ENCODE results near the gene LRP1B.

Gene LRP1B

GRCh38 chr2:141113301-141113700 lies 1017.5 kb downstream of the LRP1B start:
- Histone ChIP-seq H3K36me3 (ENCODE audit: control insufficient read depth, insufficient read depth, low read length) (no peaks in the 10 kb centered on the region), H3K27ac (ENCODE audit: insufficient read depth, low read length, poor library complexity, severe bottlenecking) (no peak overlapping the region), H3K4me1 (ENCODE audit: control insufficient read depth, insufficient read depth, low read length, poor library complexity, severe bottlenecking) (no peaks in the 10 kb centered on the region), H3K27me3 (replicated peaks; ENCODE audit: control insufficient read depth, insufficient read depth, low read length, poor library complexity, severe bottlenecking) (no peaks in the 10 kb centered on the region), H3K4me3 (ENCODE audit: insufficient read depth, low read depth, low read length, poor library complexity, severe bottlenecking) (no peak overlapping the region), H3K9me3 (ENCODE audit: control insufficient read depth, low read length) (no peaks in the 10 kb centered on the region)
- no peak for DNase-seq

- Histone ChIP-seq H3K36me3 (ENCODE audit: control insufficient read depth, insufficient read depth, low read length) (no peaks in the 10 kb centered on the region), H3K27ac (ENCODE audit: insufficient read depth, low read length, poor library complexity, severe bottlenecking) (no peak overlapping the region)
- no peak for DNase-seq
These were observed 1021.2 kb downstream of the LRP1B start for GRCh38 chr2:141109633-141110032.

GRCh38 chr2:141105763-141106162 lies 1025.1 kb downstream of the LRP1B start:
- H3K36me3 ChIP-seq (ENCODE audit: control insufficient read depth, insufficient read depth, low read length): no peaks in the 10 kb centered on the region
- H3K27ac ChIP-seq (ENCODE audit: insufficient read depth, low read length, poor library complexity, severe bottlenecking): no peak overlapping the region
- no peaks in the 10 kb centered on the region for H3K4me1 ChIP-seq (ENCODE audit: control insufficient read depth, insufficient read depth, low read length, poor library complexity, severe bottlenecking)
- H3K4me3 ChIP-seq (ENCODE audit: insufficient read depth, low read depth, low read length, poor library complexity, severe bottlenecking): no peak overlapping the region
- no peaks in the 10 kb centered on the region for H3K9me3 ChIP-seq (ENCODE audit: control insufficient read depth, low read length)
- no peaks in the 10 kb centered on the region for H3K27me3 ChIP-seq (replicated peaks; ENCODE audit: control insufficient read depth, insufficient read depth, low read length, poor library complexity, severe bottlenecking)
- no peak for DNase-seq

More at GRCh38 chr2:141109633-141110032, 1021.2 kb downstream of the LRP1B start:
- H3K27me3 ChIP-seq (replicated peaks; ENCODE audit: control insufficient read depth, insufficient read depth, low read length, poor library complexity, severe bottlenecking): no peaks in the 10 kb centered on the region
- no peak overlapping the region for H3K4me3 ChIP-seq (ENCODE audit: insufficient read depth, low read depth, low read length, poor library complexity, severe bottlenecking)
- no peaks in the 10 kb centered on the region for H3K9me3 ChIP-seq (ENCODE audit: control insufficient read depth, low read length)
- no peaks in the 10 kb centered on the region for H3K4me1 ChIP-seq (ENCODE audit: control insufficient read depth, insufficient read depth, low read length, poor library complexity, severe bottlenecking)

- DNase-seq: no peak
- H3K4me3 ChIP-seq (ENCODE audit: insufficient read depth, low read depth, low read length, poor library complexity, severe bottlenecking): no peak overlapping the region
- no peaks in the 10 kb centered on the region for H3K36me3 ChIP-seq (ENCODE audit: control insufficient read depth, insufficient read depth, low read length)
- no peak overlapping the region for H3K27ac ChIP-seq (ENCODE audit: insufficient read depth, low read length, poor library complexity, severe bottlenecking)
- no peaks in the 10 kb centered on the region for H3K4me1 ChIP-seq (ENCODE audit: control insufficient read depth, insufficient read depth, low read length, poor library complexity, severe bottlenecking)
- no peaks in the 10 kb centered on the region for H3K27me3 ChIP-seq (replicated peaks; ENCODE audit: control insufficient read depth, insufficient read depth, low read length, poor library complexity, severe bottlenecking)
- no peaks in the 10 kb centered on the region for H3K9me3 ChIP-seq (ENCODE audit: control insufficient read depth, low read length)
These were observed 1027.6 kb downstream of the LRP1B start for GRCh38 chr2:141103216-141103615.

- no peaks in the 10 kb centered on the region for H3K4me1 ChIP-seq (ENCODE audit: control insufficient read depth, insufficient read depth, low read length, poor library complexity, severe bottlenecking)
- no peaks in the 10 kb centered on the region for H3K9me3 ChIP-seq (ENCODE audit: control insufficient read depth, low read length)
- H3K4me3 ChIP-seq (ENCODE audit: insufficient read depth, low read depth, low read length, poor library complexity, severe bottlenecking): no peak overlapping the region
- H3K27ac ChIP-seq (ENCODE audit: insufficient read depth, low read length, poor library complexity, severe bottlenecking): no peak overlapping the region
- H3K36me3 ChIP-seq (ENCODE audit: control insufficient read depth, insufficient read depth, low read length): no peaks in the 10 kb centered on the region
- no peaks in the 10 kb centered on the region for H3K27me3 ChIP-seq (replicated peaks; ENCODE audit: control insufficient read depth, insufficient read depth, low read length, poor library complexity, severe bottlenecking)
- no peak for DNase-seq
These were observed 1051.6 kb downstream of the LRP1B start for GRCh38 chr2:141079231-141079630.

GRCh38 chr2:141075753-141076152 lies 1055.1 kb downstream of the LRP1B start:
- Histone ChIP-seq H3K27me3 (replicated peaks; ENCODE audit: control insufficient read depth, insufficient read depth, low read length, poor library complexity, severe bottlenecking) (no peaks in the 10 kb centered on the region), H3K36me3 (ENCODE audit: control insufficient read depth, insufficient read depth, low read length) (no peaks in the 10 kb centered on the region), H3K27ac (ENCODE audit: insufficient read depth, low read length, poor library complexity, severe bottlenecking) (no peak overlapping the region), H3K9me3 (ENCODE audit: control insufficient read depth, low read length) (no peaks in the 10 kb centered on the region), H3K4me3 (ENCODE audit: insufficient read depth, low read depth, low read length, poor library complexity, severe bottlenecking) (no peak overlapping the region), H3K4me1 (ENCODE audit: control insufficient read depth, insufficient read depth, low read length, poor library complexity, severe bottlenecking) (no peaks in the 10 kb centered on the region)
- DNase-seq: no peak

- H3K4me1 ChIP-seq (ENCODE audit: control insufficient read depth, insufficient read depth, low read length, poor library complexity, severe bottlenecking): no peaks in the 10 kb centered on the region
- H3K4me3 ChIP-seq (ENCODE audit: insufficient read depth, low read depth, low read length, poor library complexity, severe bottlenecking): no peak overlapping the region
- H3K9me3 ChIP-seq (ENCODE audit: control insufficient read depth, low read length): no peaks in the 10 kb centered on the region
- DNase-seq: no peak
- H3K27me3 ChIP-seq (replicated peaks; ENCODE audit: control insufficient read depth, insufficient read depth, low read length, poor library complexity, severe bottlenecking): no peaks in the 10 kb centered on the region
- H3K36me3 ChIP-seq (ENCODE audit: control insufficient read depth, insufficient read depth, low read length): no peaks in the 10 kb centered on the region
- no peak overlapping the region for H3K27ac ChIP-seq (ENCODE audit: insufficient read depth, low read length, poor library complexity, severe bottlenecking)
These were observed 1062.6 kb downstream of the LRP1B start for GRCh38 chr2:141068053-141068682.

GRCh38 chr2:141065042-141065441 lies 1065.8 kb downstream of the LRP1B start:
- Histone ChIP-seq H3K9me3 (ENCODE audit: control insufficient read depth, low read length) (no peaks in the 10 kb centered on the region), H3K4me3 (ENCODE audit: insufficient read depth, low read depth, low read length, poor library complexity, severe bottlenecking) (no peak overlapping the region), H3K27me3 (replicated peaks; ENCODE audit: control insufficient read depth, insufficient read depth, low read length, poor library complexity, severe bottlenecking) (no peaks in the 10 kb centered on the region), H3K27ac (ENCODE audit: insufficient read depth, low read length, poor library complexity, severe bottlenecking) (no peak overlapping the region), H3K4me1 (ENCODE audit: control insufficient read depth, insufficient read depth, low read length, poor library complexity, severe bottlenecking) (no peaks in the 10 kb centered on the region), H3K36me3 (ENCODE audit: control insufficient read depth, insufficient read depth, low read length) (no peaks in the 10 kb centered on the region)
- DNase-seq: no peak

- no peaks in the 10 kb centered on the region for H3K27me3 ChIP-seq (replicated peaks; ENCODE audit: control insufficient read depth, insufficient read depth, low read length, poor library complexity, severe bottlenecking)
- H3K4me1 ChIP-seq (ENCODE audit: control insufficient read depth, insufficient read depth, low read length, poor library complexity, severe bottlenecking): no peaks in the 10 kb centered on the region
- no peak overlapping the region for H3K27ac ChIP-seq (ENCODE audit: insufficient read depth, low read length, poor library complexity, severe bottlenecking)
- DNase-seq: no peak
- no peaks in the 10 kb centered on the region for H3K9me3 ChIP-seq (ENCODE audit: control insufficient read depth, low read length)
- no peak overlapping the region for H3K4me3 ChIP-seq (ENCODE audit: insufficient read depth, low read depth, low read length, poor library complexity, severe bottlenecking)
- no peaks in the 10 kb centered on the region for H3K36me3 ChIP-seq (ENCODE audit: control insufficient read depth, insufficient read depth, low read length)
These were observed 1067.4 kb downstream of the LRP1B start for GRCh38 chr2:141063406-141063805.

GRCh38 chr2:141062443-141062842 lies 1068.4 kb downstream of the LRP1B start:
- H3K36me3 ChIP-seq (ENCODE audit: control insufficient read depth, insufficient read depth, low read length): no peaks in the 10 kb centered on the region
- H3K27me3 ChIP-seq (replicated peaks; ENCODE audit: control insufficient read depth, insufficient read depth, low read length, poor library complexity, severe bottlenecking): no peaks in the 10 kb centered on the region
- no peak overlapping the region for H3K4me3 ChIP-seq (ENCODE audit: insufficient read depth, low read depth, low read length, poor library complexity, severe bottlenecking)
- no peak for DNase-seq
- H3K4me1 ChIP-seq (ENCODE audit: control insufficient read depth, insufficient read depth, low read length, poor library complexity, severe bottlenecking): no peaks in the 10 kb centered on the region
- H3K9me3 ChIP-seq (ENCODE audit: control insufficient read depth, low read length): no peaks in the 10 kb centered on the region
- H3K27ac ChIP-seq (ENCODE audit: insufficient read depth, low read length, poor library complexity, severe bottlenecking): no peak overlapping the region

Measured in effector memory CD4-positive, alpha-beta T cell (primary cell).